CD14-positive monocyte (primary cell): ENCODE data around the gene DUOXA1. TPM values are rescaled to one million over a fixed set of nuclear protein-coding genes. Genes with fewer than 3 reads are reported as not detected.
A peak's percentile ranks its signal among the peaks of the same experiment; 100 is the strongest.
"Not testable (repeated sequence)": the region's sequence is repeated elsewhere in the genome, so short reads cannot be mapped to it uniquely, and the experiment has no call there.

Source experiments
- DNase-seq, 3 donors: peaks; one replicate each; pipeline ENCODE4 v3.0.0-alpha.2; 2011 to 2022
- H2AFZ ChIP-seq: 2 replicates; pipeline ENCODE4 v1.6.0; 2012; ENCODE audit warnings: mild to moderate bottlenecking, low read depth, low read length, inconsistent platforms; ENCODE audit not compliant: insufficient read depth, poor library complexity, severe bottlenecking
- H3K27ac ChIP-seq, 2 donors: 1 replicate in 1 of 2; 2 replicates in 1 of 2; pipeline ENCODE4 v1.5.1; 2012 to 2013; ENCODE audit warnings: low read length in 2 of 2, control low read depth in 1 of 2, inconsistent platforms in 1 of 2, low read depth in 1 of 2, mild to moderate bottlenecking in 1 of 2
- H3K27me3 ChIP-seq, 2 donors: one replicate each; pipeline versions ENCODE4 v1.6.0 to v1.6.1; 2011 to 2013; ENCODE audit warnings: low read length in 2 of 2; ENCODE audit not compliant: control insufficient read depth in 2 of 2, insufficient read depth in 2 of 2
- H3K36me3 ChIP-seq, 2 donors: replicated peaks in 1 of 2; 1 replicate in 1 of 2; 2 replicates in 1 of 2; pipeline versions ENCODE4 v1.5.1 to v1.6.1; 2012 to 2013; ENCODE audit warnings: low read length in 2 of 2, control low read depth in 1 of 2, inconsistent platforms in 1 of 2, mild to moderate bottlenecking in 1 of 2; ENCODE audit not compliant: insufficient read depth in 2 of 2, control insufficient read depth in 1 of 2
- H3K4me1 ChIP-seq, 2 donors: 1 replicate in 1 of 2; 2 replicates in 1 of 2; pipeline versions ENCODE4 v1.5.1 to v1.6.1; 2012 to 2013; ENCODE audit warnings: low read length in 2 of 2, control low read depth in 1 of 2, inconsistent platforms in 1 of 2, mild to moderate bottlenecking in 1 of 2, moderate library complexity in 1 of 2; ENCODE audit not compliant: insufficient read depth in 2 of 2, control insufficient read depth in 1 of 2
- H3K4me2 ChIP-seq: replicated peaks from 2 replicates; pipeline ENCODE3; 2012; ENCODE audit warnings: low read length, moderate library complexity, mild to moderate bottlenecking; ENCODE audit not compliant: poor library complexity, severe bottlenecking; ENCODE audit errors: extremely low read depth
- H3K4me3 ChIP-seq, 3 experiments: fragments of 200-600 bp in 1 of 3; sonication (generic) in 1 of 3; replicated peaks in 1 of 3; 1 replicate in 2 of 3; 2 replicates in 1 of 3; pipeline ENCODE4 v1.5.1; 2011 to 2013; ENCODE audit warnings: low read length in 3 of 3, mild to moderate bottlenecking in 3 of 3, control low read depth in 2 of 3, low read depth in 2 of 3, inconsistent platforms in 1 of 3, moderate library complexity in 1 of 3
- H3K79me2 ChIP-seq: 2 replicates; pipeline ENCODE4 v1.6.0; 2012; ENCODE audit warnings: mild to moderate bottlenecking, control low read depth, inconsistent platforms, low read length, moderate library complexity; ENCODE audit not compliant: insufficient read depth
- H3K9ac ChIP-seq: 2 replicates; pipeline ENCODE4 v1.6.0; 2017; ENCODE audit warnings: low read length, mild to moderate bottlenecking; ENCODE audit not compliant: insufficient read depth, poor library complexity, severe bottlenecking
- H3K9me3 ChIP-seq, 2 donors: replicated peaks in 1 of 2; 1 replicate in 1 of 2; 2 replicates in 1 of 2; pipeline versions ENCODE4 v1.5.1 to v1.6.1; 2012 to 2013; ENCODE audit warnings: low read length in 2 of 2, control low read depth in 1 of 2; ENCODE audit not compliant: control insufficient read depth in 1 of 2, insufficient read depth in 1 of 2
- H4K20me1 ChIP-seq: 2 replicates; pipeline ENCODE4 v1.6.0; 2012; ENCODE audit warnings: mild to moderate bottlenecking, low read length, control low read depth, moderate library complexity; ENCODE audit not compliant: insufficient read depth
- H3K27ac Mint-ChIP-seq, 7 donors: one replicate each; pipeline ENCODE4 v1.8.0; 2020; ENCODE audit warnings: mild to moderate bottlenecking in 7 of 7, mixed read lengths in 7 of 7, moderate library complexity in 6 of 7, inconsistent platforms in 2 of 7
- H3K27me3 Mint-ChIP-seq, 3 donors: one replicate each; pipeline ENCODE4 v1.8.0; 2021 to 2022; ENCODE audit warnings: low read depth in 3 of 3, mild to moderate bottlenecking in 3 of 3, mixed read lengths in 3 of 3, moderate library complexity in 3 of 3, inconsistent platforms in 1 of 3
- H3K36me3 Mint-ChIP-seq, 2 donors: one replicate each; pipeline ENCODE4 v1.8.0; 2020; ENCODE audit warnings: mixed read lengths in 2 of 2, inconsistent platforms in 1 of 2, mild to moderate bottlenecking in 1 of 2
- H3K4me1 Mint-ChIP-seq: one replicate; pipeline ENCODE4 v1.8.0; 2020; ENCODE audit warnings: mild to moderate bottlenecking, mixed read lengths
- H3K4me3 Mint-ChIP-seq, 2 donors: one replicate each; pipeline ENCODE4 v1.8.0; 2020; ENCODE audit warnings: mild to moderate bottlenecking in 2 of 2, mixed read lengths in 2 of 2, moderate library complexity in 1 of 2
- H3K9me3 Mint-ChIP-seq, 7 donors: one replicate each; pipeline ENCODE4 v1.8.0; 2020 to 2022; ENCODE audit warnings: mixed read lengths in 7 of 7, mild to moderate bottlenecking in 6 of 7, moderate library complexity in 6 of 7, inconsistent platforms in 2 of 7
- WGBS: methylation state at CpG from one replicate; pipeline ENCODE4 v1.1.5; 2013; ENCODE audit warnings: missing lambda C conversion rate; ENCODE audit not compliant: insufficient coverage; 5-methylcytosine and 5-hydroxymethylcytosine counted together
- intact Hi-C, 2 donors: fragments of 100-400 bp; cut with micrococcal nuclease; formaldehyde crosslinking; loops; one replicate each; pipeline versions ENCODE4 v1.15.0 to v1.15.1; 2023
- polyA plus RNA-seq, 3 donors: library from polyadenylated mRNA; depleted of rRNA in 1 of 3; unstranded in 2 of 3; stranded (reverse) in 1 of 3; fragments of 300-500 nt in 2 of 3; fragments of >200 nt in 1 of 3; fragmentation: Illumina TruSeq in 2 of 3; gene quantifications; 1 replicate in 2 of 3; 2 replicates in 1 of 3; pipeline ENCODE4 v1.2.3, GENCODE V29; 2012 to 2021

The DUOXA1 gene
- polyA plus RNA-seq, 3 donors, result not detected

DNA sequence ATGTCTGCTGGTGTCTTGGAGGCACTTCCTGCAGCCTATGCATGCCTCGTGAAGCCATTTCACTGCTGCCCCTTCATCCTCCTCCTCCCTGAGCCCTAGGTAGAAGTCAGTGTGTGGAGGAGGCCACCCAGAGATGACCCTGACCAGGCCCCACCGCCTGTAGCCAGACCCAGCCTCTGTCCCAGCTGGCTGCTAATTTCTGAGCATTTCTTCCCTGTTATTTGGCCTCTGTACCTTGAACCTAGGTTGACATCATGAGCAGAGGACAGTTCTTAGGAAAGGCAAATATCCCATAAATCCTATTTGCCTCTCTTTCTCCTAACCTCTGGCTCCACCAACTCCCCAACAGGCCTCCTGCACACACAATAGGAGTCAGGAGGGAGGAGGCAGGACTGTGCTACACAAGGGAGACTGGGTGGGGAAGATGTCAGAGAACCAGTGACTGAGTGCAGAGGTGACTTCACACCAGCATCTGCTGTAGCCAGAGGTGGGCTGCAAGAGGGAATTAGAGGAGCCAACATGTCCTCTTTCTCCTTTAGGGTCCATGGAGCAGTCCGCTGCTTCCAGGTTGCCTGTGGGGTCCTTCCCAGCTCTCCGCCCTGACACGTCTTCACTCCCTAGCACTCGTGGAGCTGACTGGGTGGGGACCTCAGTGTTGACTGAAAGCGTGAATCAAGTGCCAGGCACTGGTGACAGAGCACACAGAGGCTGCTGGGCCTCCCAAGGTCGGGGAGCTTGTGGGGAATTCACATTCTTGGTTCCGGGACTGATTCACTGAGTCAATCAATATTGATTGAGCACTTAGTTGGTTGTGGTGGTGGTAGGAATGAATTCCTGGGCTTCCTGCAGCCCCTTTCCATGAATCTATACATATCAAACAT, 54.0 kb downstream of the DUOXA1 start:
- H3K9me3 ChIP-seq, H3K4me2 ChIP-seq, DNase-seq, H3K4me3 Mint-ChIP-seq, H3K9ac ChIP-seq, H4K20me1 ChIP-seq, H3K4me3 ChIP-seq, H3K79me2 ChIP-seq, H3K27me3 Mint-ChIP-seq, intact Hi-C loops, H3K9me3 Mint-ChIP-seq, H3K27ac ChIP-seq, H2AFZ ChIP-seq, H3K27me3 ChIP-seq, H3K36me3 Mint-ChIP-seq, H3K36me3 ChIP-seq, H3K4me1 ChIP-seq: not testable (repeated sequence)
- peak overlapping the region in 1 of 7 donors; percentile 68 for H3K27ac Mint-ChIP-seq
- H3K4me1 Mint-ChIP-seq, result peaks cover 11% of the 10 kb centered on the region
- WGBS, result no CpG with 5 or more reads among the region's 9 CpGs

DNA sequence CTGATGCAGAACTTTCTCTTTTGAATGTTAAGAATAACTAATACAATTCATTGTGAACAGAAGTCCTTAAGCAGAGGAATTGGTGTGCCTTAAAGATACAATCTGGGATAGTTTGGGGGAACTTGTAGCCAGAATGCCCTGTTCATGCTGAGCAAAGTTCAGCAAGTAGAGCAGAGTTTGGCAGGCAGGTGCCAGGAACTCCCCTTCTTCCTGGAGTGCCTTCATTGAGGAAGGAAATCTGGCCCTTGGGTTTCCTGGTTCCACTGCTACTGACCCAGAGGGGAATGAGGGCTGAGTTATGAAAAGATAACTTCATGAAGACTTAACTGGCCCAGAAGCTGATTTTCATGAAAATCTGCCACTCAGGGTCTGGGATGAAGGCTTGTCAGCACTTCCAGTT, 56.1 kb downstream of the DUOXA1 start:
- H3K27ac Mint-ChIP-seq, H3K27me3 ChIP-seq, H3K27ac ChIP-seq, H3K27me3 Mint-ChIP-seq, H3K4me1 ChIP-seq, H3K4me3 Mint-ChIP-seq, DNase-seq, H3K79me2 ChIP-seq, H3K9ac ChIP-seq, intact Hi-C loops, H2AFZ ChIP-seq, H3K9me3 ChIP-seq, H4K20me1 ChIP-seq, H3K4me3 ChIP-seq, H3K4me2 ChIP-seq, H3K9me3 Mint-ChIP-seq: not testable (repeated sequence)
- peaks cover 7 to 12% of the 10 kb centered on the region in 2 donors for H3K36me3 ChIP-seq
- peaks cover 14% of the 10 kb centered on the region for H3K4me1 Mint-ChIP-seq
- H3K36me3 Mint-ChIP-seq, result peaks cover 18 to 23% of the 10 kb centered on the region in 2 donors

DNA sequence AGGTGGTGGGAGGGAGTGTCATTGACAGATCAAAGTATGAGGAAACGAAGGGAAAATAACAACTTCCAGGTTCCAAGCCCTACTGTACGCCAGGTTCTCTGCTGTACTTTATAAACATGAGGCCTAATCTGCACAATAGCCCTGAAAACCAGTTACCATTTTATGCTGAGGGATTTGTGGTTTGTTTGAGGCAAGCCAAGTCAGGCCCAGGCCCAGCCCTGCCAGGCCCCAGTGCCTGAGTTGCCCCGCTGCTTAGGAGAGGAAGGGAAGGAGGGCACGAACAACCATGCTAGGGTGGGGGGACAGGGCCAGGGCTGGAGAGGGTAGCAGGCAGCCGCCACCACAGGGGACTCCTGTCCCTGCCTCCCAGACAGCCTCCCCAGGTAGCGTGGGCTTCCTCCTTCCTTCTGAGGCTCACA, 59.7 kb downstream of the DUOXA1 start:
- H3K4me3 Mint-ChIP-seq, DNase-seq, H3K4me3 ChIP-seq, H3K4me1 ChIP-seq, H3K9me3 Mint-ChIP-seq, H3K4me1 Mint-ChIP-seq, H2AFZ ChIP-seq, H4K20me1 ChIP-seq, H3K9ac ChIP-seq, H3K27me3 ChIP-seq, H3K27ac ChIP-seq, H3K4me2 ChIP-seq, H3K27me3 Mint-ChIP-seq, H3K9me3 ChIP-seq, H3K79me2 ChIP-seq, intact Hi-C loops: not testable (repeated sequence)
- H3K36me3 Mint-ChIP-seq, result peaks cover 28 to 39% of the 10 kb centered on the region in 2 donors
- no CpG with 5 or more reads among the region's 6 CpGs for WGBS
- peaks cover 9 to 28% of the 10 kb centered on the region in 2 donors for H3K36me3 ChIP-seq
- H3K27ac Mint-ChIP-seq, result peak overlapping the region in 1 of 7 donors; percentile 65

Other genes with a start within 250 kb of the DUOXA1 start
- not detected for gene TERB2, start 173.2 kb downstream of the DUOXA1 start, polyA plus RNA-seq
- 10 to 100 TPM; 17.9 to 22.6 (median 21.7) TPM for gene SORD, start 106.7 kb downstream of the DUOXA1 start, polyA plus RNA-seq
- gene DUOX2, start 15.7 kb downstream of the DUOXA1 start, polyA plus RNA-seq, result under 1 TPM in 1 of 3 donors, not detected in 2; 0.01 TPM
- not detected for gene DUOXA2, start 15.6 kb downstream of the DUOXA1 start, polyA plus RNA-seq
- gene DUOX1, start 115 bp upstream of the DUOXA1 start, polyA plus RNA-seq, result under 1 TPM in 1 of 3 donors, not detected in 2; 0.22 TPM
- gene SHF, start 58.1 kb upstream of the DUOXA1 start, polyA plus RNA-seq, result under 1 TPM; 0.58 to 0.70 (median 0.67) TPM
- not detected for gene SLC28A2, start 122.4 kb upstream of the DUOXA1 start, polyA plus RNA-seq
- 1 to 10 TPM in 2 of 3 donors, under 1 TPM in 1; 0.89 to 1.5 (median 1.5) TPM for gene GATM, start 248.7 kb upstream of the DUOXA1 start, polyA plus RNA-seq